HEK293 (cell line): ENCODE results near the gene MYO1B.

ENCODE experiments used
- CTCF ChIA-PET: fragments of 350-600 bp; formaldehyde crosslinking; extraction: SDS; loops from one replicate; lab custom pipeline; 2021; ENCODE audit warnings: antibody characterized with exemption; lab: Yijun Ruan, JAX
- POLR2A ChIA-PET: fragments of 300-600 bp; formaldehyde crosslinking; extraction: SDS; loops from one replicate; lab custom pipeline; 2020; ENCODE audit warnings: antibody characterized with exemption, inconsistent platforms; lab: Yijun Ruan, JAX
- H3K27ac ChIP-seq: fragments of 200-500 bp; sonication (Bioruptor generic); 2 replicates; pipeline ENCODE4 v1.5.1; 2014; ENCODE audit warnings: low read depth, low read length, control low read depth, inconsistent platforms; ENCODE audit errors: extremely low read depth
- H3K36me3 ChIP-seq, 2 experiments: fragments of 200-500 bp in 1 of 2; sonication (Bioruptor generic) in 1 of 2; 1 replicate in 1 of 2; 2 replicates in 1 of 2; pipeline ENCODE4 v1.5.1; 2014 to 2017; ENCODE audit warnings: inconsistent platforms in 2 of 2, low read length in 2 of 2; ENCODE audit not compliant: control insufficient read depth in 2 of 2, insufficient read depth in 1 of 2
- H3K4me1 ChIP-seq: fragments of 200-500 bp; sonication (Bioruptor generic); 2 replicates; pipeline ENCODE4 v1.5.1; 2014; ENCODE audit warnings: mild to moderate bottlenecking, low read length, inconsistent platforms; ENCODE audit not compliant: control insufficient read depth, insufficient read depth
- H3K4me3 ChIP-seq: 2 replicates; pipeline ENCODE4 v1.5.1; 2011; ENCODE audit warnings: low read depth, mild to moderate bottlenecking, control low read depth, low read length, moderate library complexity
- H3K9me3 ChIP-seq: fragments of 200-500 bp; sonication (Bioruptor generic); 2 replicates; pipeline ENCODE4 v1.5.1; 2014; ENCODE audit warnings: low read depth, low read length, inconsistent platforms; ENCODE audit not compliant: control insufficient read depth, insufficient read depth
- KLF8 ChIP-seq: fragments of 450-650 bp; formaldehyde crosslinking; IDR thresholded peaks from 2 replicates; pipeline ENCODE4 v1.5.1; 2016; ENCODE audit warnings: missing biosample characterization, missing genetic modification characterization
- MEIS1 ChIP-seq: sonication (generic); formaldehyde crosslinking; IDR thresholded peaks from 2 replicates; pipeline ENCODE4 v1.8.1; 2022; ENCODE audit warnings: missing genetic modification reagents, mild to moderate bottlenecking, borderline replicate concordance
- ZNF169 ChIP-seq: fragments of 450-650 bp; formaldehyde crosslinking; IDR thresholded peaks from 2 replicates; pipeline ENCODE4 v1.5.1; 2016; ENCODE audit warnings: missing biosample characterization, missing genetic modification characterization
- ZNF548 ChIP-seq: fragments of 450-650 bp; formaldehyde crosslinking; IDR thresholded peaks from 2 replicates; pipeline ENCODE4 v1.5.1; 2016; ENCODE audit warnings: missing biosample characterization, missing genetic modification characterization
- ZSCAN23 ChIP-seq: fragments of 450-650 bp; formaldehyde crosslinking; IDR thresholded peaks from 2 replicates; pipeline ENCODE4 v1.5.1; 2016; ENCODE audit warnings: missing biosample characterization, missing genetic modification characterization
- TF ChIP-seq, protein P1 (sequence below): fragments of 450-650 bp; formaldehyde crosslinking; conservative IDR thresholded peaks from 2 replicates; pipeline ENCODE4 v1.5.1; 2016; ENCODE audit warnings: low read depth, missing biosample characterization, missing genetic modification characterization
- TF ChIP-seq, protein P2 (sequence below): fragments of 450-650 bp; IDR thresholded peaks from 2 replicates; pipeline ENCODE4 v1.5.1; 2018; ENCODE audit warnings: missing biosample characterization, missing genetic modification characterization
- TF ChIP-seq, protein P3 (sequence below): fragments of 450-650 bp; formaldehyde crosslinking; IDR thresholded peaks from 2 replicates; pipeline ENCODE4 v1.5.1; 2016; ENCODE audit warnings: missing biosample characterization, missing genetic modification characterization
- TF ChIP-seq, protein P4 (sequence below): fragments of 450-650 bp; formaldehyde crosslinking; IDR thresholded peaks from 2 replicates; pipeline ENCODE4 v1.5.1; 2017; ENCODE audit warnings: missing biosample characterization, mild to moderate bottlenecking, missing genetic modification characterization, moderate library complexity

The MYO1B gene

DNA sequence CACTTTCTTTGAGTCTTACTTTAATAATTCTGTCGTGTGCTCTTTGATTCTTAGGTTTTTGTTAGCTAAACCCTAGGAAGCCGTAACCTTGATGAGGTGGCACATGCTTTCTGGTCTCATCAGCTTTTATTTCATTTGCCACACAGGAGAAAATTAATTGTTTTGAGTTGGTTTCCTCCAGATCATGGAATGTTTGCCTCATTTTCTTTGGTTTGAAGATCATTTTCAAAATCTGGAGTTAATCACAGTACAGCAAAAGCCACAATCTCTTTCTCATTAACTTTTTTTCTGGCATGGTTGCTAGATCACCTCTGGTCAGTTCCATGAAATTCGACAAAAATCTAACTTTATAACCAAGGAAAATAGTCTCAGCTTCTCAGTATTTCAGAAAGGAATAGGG is 182.9 kb downstream of the MYO1B start:
- Histone ChIP-seq H3K4me1 (no peaks in the 10 kb centered on the region), H3K27ac (no peak overlapping the region), H3K9me3 (no peaks in the 10 kb centered on the region), H3K4me3 (no peak overlapping the region), H3K36me3 (peaks cover 0 to 13% of the 10 kb centered on the region in 2 experiments; a peak in 1 of 3 replicates)
- TF ChIP-seq, protein P1, sequence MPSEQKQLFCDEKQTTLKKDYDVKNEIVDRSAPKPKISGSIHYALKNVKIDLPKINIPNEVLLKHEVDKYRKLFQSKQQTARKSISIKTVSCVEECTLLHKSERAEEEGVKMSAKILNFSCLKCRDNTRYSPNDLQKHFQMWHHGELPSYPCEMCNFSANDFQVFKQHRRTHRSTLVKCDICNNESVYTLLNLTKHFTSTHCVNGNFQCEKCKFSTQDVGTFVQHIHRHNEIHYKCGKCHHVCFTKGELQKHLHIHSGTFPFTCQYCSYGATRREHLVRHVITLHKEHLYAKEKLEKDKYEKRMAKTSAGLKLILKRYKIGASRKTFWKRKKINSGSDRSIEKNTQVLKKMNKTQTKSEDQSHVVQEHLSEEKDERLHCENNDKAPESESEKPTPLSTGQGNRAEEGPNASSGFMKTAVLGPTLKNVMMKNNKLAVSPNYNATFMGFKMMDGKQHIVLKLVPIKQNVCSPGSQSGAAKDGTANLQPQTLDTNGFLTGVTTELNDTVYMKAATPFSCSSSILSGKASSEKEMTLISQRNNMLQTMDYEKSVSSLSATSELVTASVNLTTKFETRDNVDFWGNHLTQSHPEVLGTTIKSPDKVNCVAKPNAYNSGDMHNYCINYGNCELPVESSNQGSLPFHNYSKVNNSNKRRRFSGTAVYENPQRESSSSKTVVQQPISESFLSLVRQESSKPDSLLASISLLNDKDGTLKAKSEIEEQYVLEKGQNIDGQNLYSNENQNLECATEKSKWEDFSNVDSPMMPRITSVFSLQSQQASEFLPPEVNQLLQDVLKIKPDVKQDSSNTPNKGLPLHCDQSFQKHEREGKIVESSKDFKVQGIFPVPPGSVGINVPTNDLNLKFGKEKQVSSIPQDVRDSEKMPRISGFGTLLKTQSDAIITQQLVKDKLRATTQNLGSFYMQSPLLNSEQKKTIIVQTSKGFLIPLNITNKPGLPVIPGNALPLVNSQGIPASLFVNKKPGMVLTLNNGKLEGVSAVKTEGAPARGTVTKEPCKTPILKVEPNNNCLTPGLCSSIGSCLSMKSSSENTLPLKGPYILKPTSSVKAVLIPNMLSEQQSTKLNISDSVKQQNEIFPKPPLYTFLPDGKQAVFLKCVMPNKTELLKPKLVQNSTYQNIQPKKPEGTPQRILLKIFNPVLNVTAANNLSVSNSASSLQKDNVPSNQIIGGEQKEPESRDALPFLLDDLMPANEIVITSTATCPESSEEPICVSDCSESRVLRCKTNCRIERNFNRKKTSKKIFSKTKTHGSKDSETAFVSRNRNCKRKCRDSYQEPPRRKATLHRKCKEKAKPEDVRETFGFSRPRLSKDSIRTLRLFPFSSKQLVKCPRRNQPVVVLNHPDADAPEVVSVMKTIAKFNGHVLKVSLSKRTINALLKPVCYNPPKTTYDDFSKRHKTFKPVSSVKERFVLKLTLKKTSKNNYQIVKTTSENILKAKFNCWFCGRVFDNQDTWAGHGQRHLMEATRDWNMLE (tag by site-specific recombination) = no peak
- TF ChIP-seq, protein P2, sequence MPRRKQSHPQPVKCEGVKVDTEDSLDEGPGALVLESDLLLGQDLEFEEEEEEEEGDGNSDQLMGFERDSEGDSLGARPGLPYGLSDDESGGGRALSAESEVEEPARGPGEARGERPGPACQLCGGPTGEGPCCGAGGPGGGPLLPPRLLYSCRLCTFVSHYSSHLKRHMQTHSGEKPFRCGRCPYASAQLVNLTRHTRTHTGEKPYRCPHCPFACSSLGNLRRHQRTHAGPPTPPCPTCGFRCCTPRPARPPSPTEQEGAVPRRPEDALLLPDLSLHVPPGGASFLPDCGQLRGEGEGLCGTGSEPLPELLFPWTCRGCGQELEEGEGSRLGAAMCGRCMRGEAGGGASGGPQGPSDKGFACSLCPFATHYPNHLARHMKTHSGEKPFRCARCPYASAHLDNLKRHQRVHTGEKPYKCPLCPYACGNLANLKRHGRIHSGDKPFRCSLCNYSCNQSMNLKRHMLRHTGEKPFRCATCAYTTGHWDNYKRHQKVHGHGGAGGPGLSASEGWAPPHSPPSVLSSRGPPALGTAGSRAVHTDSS (tag by site-specific recombination) = no peak
- TF ChIP-seq ZNF169 (tag by site-specific recombination) (no peak), KLF8 (tag by site-specific recombination) (no peak), MEIS1 (CRISPR knock-in tag) (no peak)
- ChIA-PET CTCF (interaction anchor here (1.1 kb wide), 1 partner anchor 26 kb away, joined by 3 read pairs; no protein-coding TSS in a partner anchor), POLR2A (no interaction called here)

DNA sequence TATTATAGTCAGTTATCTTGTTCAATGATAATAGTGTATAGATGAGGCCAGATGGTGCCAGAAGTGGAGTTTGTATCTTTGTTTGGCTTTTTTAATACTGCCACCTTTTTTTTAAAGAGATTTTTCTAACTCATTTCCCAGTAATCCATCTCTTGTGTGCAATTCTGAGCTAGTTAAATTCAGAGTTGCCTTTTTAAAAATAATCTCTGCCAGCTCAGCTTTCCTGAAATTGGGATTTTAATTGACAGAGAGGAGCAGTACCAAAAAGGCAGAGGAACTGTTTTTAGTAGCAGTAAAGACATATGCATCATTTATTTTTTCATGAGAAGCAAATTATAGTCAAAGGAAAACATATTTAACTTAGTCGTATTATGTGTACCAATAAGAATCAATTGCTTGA is 185.3 kb downstream of the MYO1B start:
- peaks cover 0 to 4% of the 10 kb centered on the region in 2 experiments; a peak in 1 of 3 replicates for H3K36me3 ChIP-seq

DNA sequence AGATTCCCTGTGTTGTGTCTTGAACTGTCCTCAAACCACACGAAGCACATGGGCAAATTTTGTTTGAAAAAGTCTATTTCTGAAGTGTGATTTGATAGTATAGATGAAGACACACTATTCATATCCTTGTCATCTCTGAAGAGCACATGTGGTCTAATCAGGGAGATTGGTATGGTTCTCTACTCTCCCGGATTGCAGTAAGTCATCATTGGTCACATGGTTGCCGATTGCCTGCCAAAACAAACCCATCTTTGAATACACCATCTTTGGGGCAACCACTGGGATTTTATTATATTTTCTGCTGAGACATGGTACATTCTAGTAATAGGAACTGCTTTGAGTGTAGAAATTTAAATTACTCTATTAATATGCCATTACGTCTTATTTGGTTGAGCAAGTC is 186.9 kb downstream of the MYO1B start:
- H3K4me1 ChIP-seq = no peaks in the 10 kb centered on the region
- H3K4me3 ChIP-seq = no peak overlapping the region
- H3K27ac ChIP-seq = no peak overlapping the region
- TF ChIP-seq, protein P3, sequence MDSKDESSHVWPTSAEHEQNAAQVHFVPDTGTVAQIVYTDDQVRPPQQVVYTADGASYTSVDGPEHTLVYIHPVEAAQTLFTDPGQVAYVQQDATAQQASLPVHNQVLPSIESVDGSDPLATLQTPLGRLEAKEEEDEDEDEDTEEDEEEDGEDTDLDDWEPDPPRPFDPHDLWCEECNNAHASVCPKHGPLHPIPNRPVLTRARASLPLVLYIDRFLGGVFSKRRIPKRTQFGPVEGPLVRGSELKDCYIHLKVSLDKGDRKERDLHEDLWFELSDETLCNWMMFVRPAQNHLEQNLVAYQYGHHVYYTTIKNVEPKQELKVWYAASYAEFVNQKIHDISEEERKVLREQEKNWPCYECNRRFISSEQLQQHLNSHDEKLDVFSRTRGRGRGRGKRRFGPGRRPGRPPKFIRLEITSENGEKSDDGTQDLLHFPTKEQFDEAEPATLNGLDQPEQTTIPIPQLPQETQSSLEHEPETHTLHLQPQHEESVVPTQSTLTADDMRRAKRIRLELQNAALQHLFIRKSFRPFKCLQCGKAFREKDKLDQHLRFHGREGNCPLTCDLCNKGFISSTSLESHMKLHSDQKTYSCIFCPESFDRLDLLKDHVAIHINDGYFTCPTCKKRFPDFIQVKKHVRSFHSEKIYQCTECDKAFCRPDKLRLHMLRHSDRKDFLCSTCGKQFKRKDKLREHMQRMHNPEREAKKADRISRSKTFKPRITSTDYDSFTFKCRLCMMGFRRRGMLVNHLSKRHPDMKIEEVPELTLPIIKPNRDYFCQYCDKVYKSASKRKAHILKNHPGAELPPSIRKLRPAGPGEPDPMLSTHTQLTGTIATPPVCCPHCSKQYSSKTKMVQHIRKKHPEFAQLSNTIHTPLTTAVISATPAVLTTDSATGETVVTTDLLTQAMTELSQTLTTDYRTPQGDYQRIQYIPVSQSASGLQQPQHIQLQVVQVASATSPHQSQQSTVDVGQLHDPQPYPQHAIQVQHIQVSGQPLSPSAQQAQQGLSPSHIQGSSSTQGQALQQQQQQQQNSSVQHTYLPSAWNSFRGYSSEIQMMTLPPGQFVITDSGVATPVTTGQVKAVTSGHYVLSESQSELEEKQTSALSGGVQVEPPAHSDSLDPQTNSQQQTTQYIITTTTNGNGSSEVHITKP (tag by site-specific recombination) = 0 out of 2 replicates have a peak, but pooled peaks have one; percentile 20
- TF ChIP-seq, protein P2 (tag by site-specific recombination) = no peak
- ChIA-PET POLR2A (no interaction called here), CTCF (no interaction called here)
- no peaks in the 10 kb centered on the region for H3K36me3 ChIP-seq
- no peaks in the 10 kb centered on the region for H3K9me3 ChIP-seq

More for the DNA sequence above, 185.3 kb downstream of the MYO1B start:
- no peak overlapping the region for H3K27ac ChIP-seq
- no peak overlapping the region for H3K4me3 ChIP-seq
- ChIA-PET CTCF (interaction anchor here (0.6 kb wide), 1 partner anchor 8 kb away, joined by 5 read pairs; no protein-coding TSS in a partner anchor), POLR2A (no interaction called here)
- H3K9me3 ChIP-seq = no peaks in the 10 kb centered on the region
- TF ChIP-seq, protein P4, sequence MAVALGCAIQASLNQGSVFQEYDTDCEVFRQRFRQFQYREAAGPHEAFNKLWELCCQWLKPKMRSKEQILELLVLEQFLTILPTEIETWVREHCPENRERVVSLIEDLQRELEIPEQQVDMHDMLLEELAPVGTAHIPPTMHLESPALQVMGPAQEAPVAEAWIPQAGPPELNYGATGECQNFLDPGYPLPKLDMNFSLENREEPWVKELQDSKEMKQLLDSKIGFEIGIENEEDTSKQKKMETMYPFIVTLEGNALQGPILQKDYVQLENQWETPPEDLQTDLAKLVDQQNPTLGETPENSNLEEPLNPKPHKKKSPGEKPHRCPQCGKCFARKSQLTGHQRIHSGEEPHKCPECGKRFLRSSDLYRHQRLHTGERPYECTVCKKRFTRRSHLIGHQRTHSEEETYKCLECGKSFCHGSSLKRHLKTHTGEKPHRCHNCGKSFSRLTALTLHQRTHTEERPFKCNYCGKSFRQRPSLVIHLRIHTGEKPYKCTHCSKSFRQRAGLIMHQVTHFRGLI (tag by site-specific recombination) = no peak
- no peak for TF ChIP-seq ZNF548 (tag by site-specific recombination)
- no peak for TF ChIP-seq ZSCAN23 (tag by site-specific recombination)
- no peaks in the 10 kb centered on the region for H3K4me1 ChIP-seq
